ENCODE results near the gene GSTM4. TPM values are rescaled to one million over a fixed set of nuclear protein-coding genes. Genes with fewer than 3 reads are reported as not detected.
"Not testable (repeated sequence)": the region's sequence is repeated elsewhere in the genome, so short reads cannot be mapped to it uniquely, and the experiment has no call there.

Gene GSTM4
- total and polyA plus RNA-seq, 9 of the 15 experiments (the other 6 are each of a cell fraction or from before 2014, with no cell fraction given) = 18.8 to 53.4 (median 38.8) TPM

DNA sequence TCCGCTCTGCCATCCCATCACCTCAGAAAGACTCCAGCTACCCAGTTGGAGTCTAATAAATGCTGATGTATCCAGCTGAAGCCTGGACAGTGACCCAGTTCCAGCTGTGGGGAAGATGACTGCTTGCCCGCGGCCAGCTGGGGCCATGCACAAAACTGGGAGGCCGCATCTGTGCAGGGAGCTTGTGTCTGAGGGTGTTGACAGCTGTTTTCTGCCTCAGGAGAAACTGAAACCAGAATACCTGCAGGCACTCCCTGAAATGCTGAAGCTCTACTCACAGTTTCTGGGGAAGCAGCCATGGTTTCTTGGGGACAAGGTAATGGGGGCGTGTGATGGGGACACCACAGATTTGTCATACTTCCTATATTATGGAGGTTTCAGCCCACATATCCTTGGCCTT, 15.2 kb downstream of the GSTM4 start:
- H3K4me2 ChIP-seq (ENCODE audit: insufficient read depth, low read length) = no peak overlapping the region
- ChIA-PET CTCF (ENCODE audit: low intra/inter-chr PET ratio) (no interaction called here), POLR2A (interaction anchor here (0.5 to 1.9 kb wide), 3 partner anchors 47 to 69 kb away, joined by 3 to 6 read pairs (median 4); no protein-coding TSS in a partner anchor)
- no peaks in the 10 kb centered on the region for H3K36me3 ChIP-seq (ENCODE audit: control insufficient read depth, insufficient read depth, low read length)
- H3K79me2 ChIP-seq (ENCODE audit: control insufficient read depth, insufficient read depth, low read length) = no peaks in the 10 kb centered on the region
- H3K9ac ChIP-seq (ENCODE audit: insufficient read depth in 1 of 2, low read depth in 2 of 2, low read length in 2 of 2) = no peak overlapping the region
- FAIRE-seq (no peak), ATAC-seq (no peak), DNase-seq (ENCODE audit: extremely low read depth in 1 of 4, low spot score in 3 of 4) (peak in 2 of 4 experiments; percentile 3 to 4)
- H3K4me1 ChIP-seq (replicated peaks in 1 of 2; ENCODE audit: control insufficient read depth in 2 of 2, insufficient read depth in 2 of 2, low read length in 2 of 2) = peaks cover 4 to 15% of the 10 kb centered on the region in 2 experiments; a peak in 4 of 5 replicates
- in situ Hi-C loops (cut with MboI) (no loop called here), intact Hi-C loops (cut with micrococcal nuclease) (loop anchor here (5.0 kb wide), 1 partner anchor 36 kb away; no protein-coding TSS in a partner anchor)
- TF ChIP-seq ZKSCAN8 (CRISPR knock-in tag; IDR thresholded peaks at IDR 0.05) (peak; percentile 69; the same call in 1 of the 2 replicates), JUND (IDR thresholded peaks at IDR 0.05; ENCODE audit: borderline replicate concordance, low read depth, low read length) (no peak), JUND (tag; IDR thresholded peaks at IDR 0.05; ENCODE audit: borderline replicate concordance, low read depth, low read length) (no peak)
- WGBS (ENCODE audit: insufficient coverage, low coverage, missing lambda C conversion rate) = 20% methylated on average over 5 of the region's 5 CpGs
- no peak overlapping the region for H3K27ac ChIP-seq (ENCODE audit: extremely low read depth, low read depth, low read length)
- H3K4me3 ChIP-seq = no peak overlapping the region
- no peaks in the 10 kb centered on the region for H4K20me1 ChIP-seq (replicated peaks; ENCODE audit: control insufficient read depth, insufficient read depth, low read length)
- H3K9me1 ChIP-seq (ENCODE audit: control insufficient read depth, insufficient read depth, low read length) = no peaks in the 10 kb centered on the region
- no TSS peak for BruUV-seq (replicated peaks)
- H2AFZ ChIP-seq (ENCODE audit: low read depth, low read length) = no peak overlapping the region
- no peaks in the 10 kb centered on the region; a peak in 1 of 5 replicates for H3K27me3 ChIP-seq (ENCODE audit: control insufficient read depth in 2 of 2, insufficient read depth in 2 of 2, low read length in 2 of 2)
- H3K9me3 ChIP-seq (replicated peaks; ENCODE audit: control insufficient read depth, insufficient read depth, low read depth, low read length) = no peaks in the 10 kb centered on the region

GRCh38 chr1:109673861-109674260, 18.0 kb downstream of the GSTM4 start:
- ATAC-seq; H2AFZ ChIP-seq (ENCODE audit: low read depth, low read length); H3K4me1 ChIP-seq (replicated peaks in 1 of 2; ENCODE audit: control insufficient read depth in 2 of 2, insufficient read depth in 2 of 2, low read length in 2 of 2); H3K9ac ChIP-seq (ENCODE audit: insufficient read depth in 1 of 2, low read depth in 2 of 2, low read length in 2 of 2); H3K9me1 ChIP-seq (ENCODE audit: control insufficient read depth, insufficient read depth, low read length); H3K9me3 ChIP-seq (replicated peaks; ENCODE audit: control insufficient read depth, insufficient read depth, low read depth, low read length); FAIRE-seq; H3K4me3 ChIP-seq; H4K20me1 ChIP-seq (replicated peaks; ENCODE audit: control insufficient read depth, insufficient read depth, low read length); POLR2A ChIA-PET; H3K27ac ChIP-seq (ENCODE audit: extremely low read depth, low read depth, low read length); H3K27me3 ChIP-seq (ENCODE audit: control insufficient read depth in 2 of 2, insufficient read depth in 2 of 2, low read length in 2 of 2); H3K4me2 ChIP-seq (ENCODE audit: insufficient read depth, low read length); in situ Hi-C loops (cut with MboI); BruUV-seq (replicated peaks); H3K36me3 ChIP-seq (ENCODE audit: control insufficient read depth, insufficient read depth, low read length); CTCF ChIA-PET (ENCODE audit: low intra/inter-chr PET ratio); H3K79me2 ChIP-seq (ENCODE audit: control insufficient read depth, insufficient read depth, low read length): not testable (repeated sequence)
- DNase-seq (ENCODE audit: extremely low read depth in 1 of 4, low spot score in 3 of 4) = peak in 1 of 4 experiments; percentile 0
- intact Hi-C loops (cut with micrococcal nuclease) = loop anchor here (5.0 kb wide), 1 partner anchor 33 kb away; no protein-coding TSS in a partner anchor
- 27% methylated on average over 2 of the region's 2 CpGs for WGBS (ENCODE audit: insufficient coverage, low coverage, missing lambda C conversion rate)

GRCh38 chr1:109676683-109677381, 20.9 kb downstream of the GSTM4 start:
- H3K9ac ChIP-seq (ENCODE audit: insufficient read depth in 1 of 2, low read depth in 2 of 2, low read length in 2 of 2); H3K4me2 ChIP-seq (ENCODE audit: insufficient read depth, low read length); H3K36me3 ChIP-seq (ENCODE audit: control insufficient read depth, insufficient read depth, low read length); H4K20me1 ChIP-seq (replicated peaks; ENCODE audit: control insufficient read depth, insufficient read depth, low read length); intact Hi-C loops (cut with micrococcal nuclease); H3K27ac ChIP-seq (ENCODE audit: extremely low read depth, low read depth, low read length); H3K9me1 ChIP-seq (ENCODE audit: control insufficient read depth, insufficient read depth, low read length); H3K27me3 ChIP-seq (ENCODE audit: control insufficient read depth in 2 of 2, insufficient read depth in 2 of 2, low read length in 2 of 2); H3K79me2 ChIP-seq (ENCODE audit: control insufficient read depth, insufficient read depth, low read length); CTCF ChIA-PET (ENCODE audit: low intra/inter-chr PET ratio); ATAC-seq; BruUV-seq (replicated peaks); H3K4me3 ChIP-seq; H2AFZ ChIP-seq (ENCODE audit: low read depth, low read length); H3K9me3 ChIP-seq (replicated peaks; ENCODE audit: control insufficient read depth, insufficient read depth, low read depth, low read length); FAIRE-seq; H3K4me1 ChIP-seq (replicated peaks in 1 of 2; ENCODE audit: control insufficient read depth in 2 of 2, insufficient read depth in 2 of 2, low read length in 2 of 2): not testable (repeated sequence)
- POLR2A ChIA-PET = interaction anchor here (0.6 to 1.1 kb wide), 2 partner anchors 20 to 128 kb away, joined by 3 read pairs; partner anchors contain the start of gene GNAI3
- peak in 3 of 4 experiments; percentile 1 to 2 (median 1) for DNase-seq (ENCODE audit: extremely low read depth in 1 of 4, low spot score in 3 of 4)
- 16% methylated on average over 3 of the region's 3 CpGs for WGBS (ENCODE audit: insufficient coverage, low coverage, missing lambda C conversion rate)
- in situ Hi-C loops (cut with MboI) = loop anchor here (5.0 kb wide), 1 partner anchor 40 kb away; no protein-coding TSS in a partner anchor

Data from K562 (cell line).